Right lobe of liver (tissue), 4 donors: ENCODE data around the gene NDUFV2.

ENCODE experiments used
- POLR2A ChIP-seq: fragments of 450-650 bp; IDR thresholded peaks from one replicate; pipeline ENCODE4 v1.6.1; 2017; ENCODE audit warnings: antibody characterized with exemption, mild to moderate bottlenecking
- TF ChIP-seq, protein P1 (sequence below), 4 donors: fragments of 200-600 bp in 3 of 4; fragments of 450-650 bp in 1 of 4; IDR thresholded peaks; one replicate each; pipeline versions ENCODE4 v1.5.1 to v1.8.0; 2016 to 2022; ENCODE audit warnings: antibody characterized with exemption in 4 of 4, mild to moderate bottlenecking in 2 of 4
- donor health status: DM: no; HTN: no; CAD: no.
- donor health status: DM: no; HTN: no; CAD: no.
- donor health status: DM: no; HTN: yes; CAD: no.

DNA sequence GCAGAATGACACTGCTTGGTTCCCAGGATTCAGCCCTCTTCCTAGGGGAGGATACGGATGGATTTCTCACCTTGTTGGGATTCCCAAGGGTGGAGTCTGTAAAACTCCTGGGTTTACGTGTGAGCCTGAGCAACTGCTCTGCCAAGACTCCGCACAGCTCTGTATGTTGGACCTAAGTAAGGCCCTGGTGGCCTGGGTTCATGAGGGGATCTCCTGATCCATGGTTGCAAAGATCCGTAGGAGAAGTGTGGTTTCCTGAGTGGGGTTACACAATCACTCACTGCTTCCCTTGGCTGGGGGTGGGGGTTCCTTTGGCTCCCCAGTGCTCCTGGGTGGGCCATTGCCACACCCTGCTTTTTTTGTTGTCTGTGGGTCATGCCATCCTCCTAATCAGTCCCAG lies 71.8 kb downstream of the NDUFV2 start:
- TF ChIP-seq, protein P1, sequence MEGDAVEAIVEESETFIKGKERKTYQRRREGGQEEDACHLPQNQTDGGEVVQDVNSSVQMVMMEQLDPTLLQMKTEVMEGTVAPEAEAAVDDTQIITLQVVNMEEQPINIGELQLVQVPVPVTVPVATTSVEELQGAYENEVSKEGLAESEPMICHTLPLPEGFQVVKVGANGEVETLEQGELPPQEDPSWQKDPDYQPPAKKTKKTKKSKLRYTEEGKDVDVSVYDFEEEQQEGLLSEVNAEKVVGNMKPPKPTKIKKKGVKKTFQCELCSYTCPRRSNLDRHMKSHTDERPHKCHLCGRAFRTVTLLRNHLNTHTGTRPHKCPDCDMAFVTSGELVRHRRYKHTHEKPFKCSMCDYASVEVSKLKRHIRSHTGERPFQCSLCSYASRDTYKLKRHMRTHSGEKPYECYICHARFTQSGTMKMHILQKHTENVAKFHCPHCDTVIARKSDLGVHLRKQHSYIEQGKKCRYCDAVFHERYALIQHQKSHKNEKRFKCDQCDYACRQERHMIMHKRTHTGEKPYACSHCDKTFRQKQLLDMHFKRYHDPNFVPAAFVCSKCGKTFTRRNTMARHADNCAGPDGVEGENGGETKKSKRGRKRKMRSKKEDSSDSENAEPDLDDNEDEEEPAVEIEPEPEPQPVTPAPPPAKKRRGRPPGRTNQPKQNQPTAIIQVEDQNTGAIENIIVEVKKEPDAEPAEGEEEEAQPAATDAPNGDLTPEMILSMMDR (IDR thresholded peaks at IDR 0.05), result no peak
- TF ChIP-seq POLR2A, result no peak
